ENCODE results near the gene IRAK3.
"Not testable (repeated sequence)": the region's sequence is repeated elsewhere in the genome, so short reads cannot be mapped to it uniquely, and the experiment has no call there.

Gene IRAK3

GRCh38 chr12:66174391-66175325, 14.4 kb upstream of the IRAK3 start:
- not testable (repeated sequence) for DNase-seq

- DNase-seq, result no peak
These were observed 12.7 kb upstream of the IRAK3 start for GRCh38 chr12:66176105-66176900.

- DNase-seq, result no peak
These were observed 6.1 kb upstream of the IRAK3 start for GRCh38 chr12:66182956-66183355.

- not testable (repeated sequence) for DNase-seq
These were observed 4.2 kb upstream of the IRAK3 start for GRCh38 chr12:66184822-66185221.

GRCh38 chr12:66187036-66187435, 2.0 kb upstream of the IRAK3 start:
- no peak for DNase-seq

- DNase-seq, result no peak
These were observed 1.2 kb upstream of the IRAK3 start for GRCh38 chr12:66187821-66188220.

GRCh38 chr12:66189486-66189843, 451 bp downstream of the IRAK3 start:
- no peak for DNase-seq

- no peak for DNase-seq
These were observed 875 bp downstream of the IRAK3 start for GRCh38 chr12:66189889-66190288.

- no peak for DNase-seq
These were observed 1.7 kb downstream of the IRAK3 start for GRCh38 chr12:66190519-66191370.

GRCh38 chr12:66191547-66192126, 2.6 kb downstream of the IRAK3 start:
- DNase-seq, result peak; percentile 43

GRCh38 chr12:66194122-66194521, 5.1 kb downstream of the IRAK3 start:
- no peak for DNase-seq

- DNase-seq, result no peak
These were observed 6.2 kb downstream of the IRAK3 start for GRCh38 chr12:66195242-66195641.

- peak; percentile 66 for DNase-seq
These were observed 7.8 kb downstream of the IRAK3 start for GRCh38 chr12:66196806-66197205.

GRCh38 chr12:66197495-66197921, 8.5 kb downstream of the IRAK3 start:
- no peak for DNase-seq

GRCh38 chr12:66199141-66199540, 10.1 kb downstream of the IRAK3 start:
- no peak for DNase-seq

- DNase-seq, result no peak
These were observed 11.0 kb downstream of the IRAK3 start for GRCh38 chr12:66199831-66200509.

- DNase-seq, result no peak
These were observed 14.8 kb downstream of the IRAK3 start for GRCh38 chr12:66203820-66204219.

- no peak for DNase-seq
These were observed 17.1 kb downstream of the IRAK3 start for GRCh38 chr12:66206141-66206540.

GRCh38 chr12:66210840-66211239, 21.8 kb downstream of the IRAK3 start:
- no peak for DNase-seq

GRCh38 chr12:66211573-66211972, 22.6 kb downstream of the IRAK3 start:
- DNase-seq, result not testable (repeated sequence)

GRCh38 chr12:66213011-66213410, 24.0 kb downstream of the IRAK3 start:
- not testable (repeated sequence) for DNase-seq

- DNase-seq, result no peak
These were observed 28.4 kb downstream of the IRAK3 start for GRCh38 chr12:66217342-66217917.

All from NCI-H526 treated with DMSO at 0.1 percent for 48 hours (cell line).